Measurements from ENCODE around the gene FAM76B. TPM values are rescaled to one million over a fixed set of nuclear protein-coding genes. Genes with fewer than 3 reads are reported as not detected.
"Not testable (repeated sequence)": the region's sequence is repeated elsewhere in the genome, so short reads cannot be mapped to it uniquely, and the experiment has no call there.

FAM76B gene
- total RNA-seq, 5 donors from 2014 or later (not counting 1 experiment from before 2014, with no cell fraction given), result 41.5 to 81.0 (median 45.4) TPM

GRCh38 chr11:95806464-95806863, 16.9 kb upstream of the FAM76B start:
- ChIA-PET POLR2A (interaction anchor here in 1 of 2 donors (0.6 kb wide), 1 partner anchor 684 kb away, joined by 3 read pairs; no protein-coding TSS in a partner anchor), CTCF (interaction anchor here in 1 of 2 donors (0.5 kb wide), 1 partner anchor 619 kb away, joined by 3 read pairs; no protein-coding TSS in a partner anchor)
- H3K9me3 ChIP-seq; H3K4me3 Mint-ChIP-seq; ATAC-seq (replicated peaks in 1 of 4); H3K27ac Mint-ChIP-seq; H3K4me3 ChIP-seq (ENCODE audit: control insufficient read depth in 1 of 2, extremely low read depth in 1 of 2, low read length in 1 of 2); H3K9me3 Mint-ChIP-seq; H3K27me3 Mint-ChIP-seq; H3K4me1 ChIP-seq (ENCODE audit: control insufficient read depth in 1 of 2, extremely low read depth in 1 of 2, insufficient read depth in 2 of 2, low read length in 2 of 2); H3K27ac ChIP-seq (ENCODE audit: low read length); H3K27me3 ChIP-seq (replicated peaks in 1 of 2; ENCODE audit: control insufficient read depth in 2 of 2, extremely low read depth in 1 of 2, insufficient read depth in 2 of 2, low read length in 1 of 2); DNase-seq: not testable (repeated sequence)
- H3K36me3 ChIP-seq (ENCODE audit: control insufficient read depth in 2 of 2, extremely low read depth in 1 of 2, insufficient read depth in 1 of 2, low read length in 1 of 2), result peaks cover 7 to 17% of the 10 kb centered on the region in 2 donors
- Mint-ChIP-seq H3K36me3 (peaks cover 39% of the 10 kb centered on the region), H3K4me1 (peaks cover 0 to 19% (median 2%) of the 10 kb centered on the region in 3 donors)
- WGBS (ENCODE audit: insufficient coverage), result 91% methylated on average over 6 of the region's 6 CpGs

GRCh38 chr11:95805869-95806268, 16.3 kb upstream of the FAM76B start:
- no peaks in the 10 kb centered on the region for H3K27me3 Mint-ChIP-seq
- H3K9me3 ChIP-seq, result no peaks in the 10 kb centered on the region
- ChIA-PET POLR2A (no interaction called here), CTCF (interaction anchor here in 1 of 2 donors (0.5 kb wide), 1 partner anchor 619 kb away, joined by 3 read pairs; no protein-coding TSS in a partner anchor)
- no peaks in the 10 kb centered on the region for H3K4me1 ChIP-seq (ENCODE audit: control insufficient read depth in 1 of 2, extremely low read depth in 1 of 2, insufficient read depth in 2 of 2, low read length in 2 of 2)
- H3K4me3 ChIP-seq (ENCODE audit: control insufficient read depth in 1 of 2, extremely low read depth in 1 of 2, low read length in 1 of 2), result no peak overlapping the region
- H3K27ac Mint-ChIP-seq, result peak overlapping the region in 1 of 2 donors; percentile 61
- no peak overlapping the region for H3K27ac ChIP-seq (ENCODE audit: low read length)
- peaks cover 7 to 17% of the 10 kb centered on the region in 2 donors for H3K36me3 ChIP-seq (ENCODE audit: control insufficient read depth in 2 of 2, extremely low read depth in 1 of 2, insufficient read depth in 1 of 2, low read length in 1 of 2)
- H3K27me3 ChIP-seq (replicated peaks in 1 of 2; ENCODE audit: control insufficient read depth in 2 of 2, extremely low read depth in 1 of 2, insufficient read depth in 2 of 2, low read length in 1 of 2), result no peaks in the 10 kb centered on the region
- 100% methylated on average over 1 of the region's 2 CpGs for WGBS (ENCODE audit: insufficient coverage)
- no peak overlapping the region for H3K4me3 Mint-ChIP-seq
- H3K9me3 Mint-ChIP-seq, result peaks cover 3 to 10% (median 9%) of the 10 kb centered on the region in 3 donors
- ATAC-seq (replicated peaks in 1 of 4) (no peak), DNase-seq (no peak)
- peaks cover 40% of the 10 kb centered on the region for H3K36me3 Mint-ChIP-seq
- H3K4me1 Mint-ChIP-seq, result peaks cover 0 to 19% (median 2%) of the 10 kb centered on the region in 3 donors

GRCh38 chr11:95803973-95804372, 14.4 kb upstream of the FAM76B start:
- peaks cover 0 to 19% (median 2%) of the 10 kb centered on the region in 3 donors for H3K4me1 Mint-ChIP-seq
- Histone ChIP-seq H3K4me1 (ENCODE audit: control insufficient read depth in 1 of 2, extremely low read depth in 1 of 2, insufficient read depth in 2 of 2, low read length in 2 of 2) (no peaks in the 10 kb centered on the region), H3K27me3 (replicated peaks in 1 of 2; ENCODE audit: control insufficient read depth in 2 of 2, extremely low read depth in 1 of 2, insufficient read depth in 2 of 2, low read length in 1 of 2) (no peaks in the 10 kb centered on the region), H3K27ac (ENCODE audit: low read length) (no peak overlapping the region), H3K9me3 (no peaks in the 10 kb centered on the region), H3K36me3 (ENCODE audit: control insufficient read depth in 2 of 2, extremely low read depth in 1 of 2, insufficient read depth in 1 of 2, low read length in 1 of 2) (peaks cover 7 to 34% of the 10 kb centered on the region in 2 donors), H3K4me3 (ENCODE audit: control insufficient read depth in 1 of 2, extremely low read depth in 1 of 2, low read length in 1 of 2) (no peak overlapping the region)
- WGBS (ENCODE audit: insufficient coverage), result no CpG with 5 or more reads among the region's 2 CpGs
- ATAC-seq (replicated peaks in 1 of 4), result no peak
- no peak for DNase-seq
- ChIA-PET POLR2A (interaction anchor here (0.6 kb wide), 3 partner anchors 14 to 358 kb away, joined by 3 to 15 read pairs (median 4); partner anchors contain the start of gene FAM76B (in 1 of the 2)), CTCF (interaction anchor here in 1 of 2 donors (1.1 kb wide), 1 partner anchor 10 kb away, joined by 4 read pairs; no protein-coding TSS in a partner anchor)
- no peaks in the 10 kb centered on the region for H3K27me3 Mint-ChIP-seq
- no peak overlapping the region for H3K4me3 Mint-ChIP-seq
- peaks cover 0 to 4% (median 0%) of the 10 kb centered on the region in 3 donors for H3K9me3 Mint-ChIP-seq
- peaks cover 47% of the 10 kb centered on the region for H3K36me3 Mint-ChIP-seq
- no peak overlapping the region for H3K27ac Mint-ChIP-seq

GRCh38 chr11:95802806-95803205, 13.2 kb upstream of the FAM76B start:
- H3K4me3 ChIP-seq (ENCODE audit: control insufficient read depth in 1 of 2, extremely low read depth in 1 of 2, low read length in 1 of 2), result no peak overlapping the region
- Mint-ChIP-seq H3K9me3 (peaks cover 0 to 4% (median 0%) of the 10 kb centered on the region in 3 donors), H3K36me3 (peaks cover 47% of the 10 kb centered on the region), H3K4me3 (no peak overlapping the region), H3K4me1 (peaks cover 0 to 21% (median 2%) of the 10 kb centered on the region in 3 donors), H3K27me3 (no peaks in the 10 kb centered on the region), H3K27ac (no peak overlapping the region)
- ATAC-seq (replicated peaks in 1 of 4) (no peak), DNase-seq (no peak)
- no peaks in the 10 kb centered on the region for H3K27me3 ChIP-seq (replicated peaks in 1 of 2; ENCODE audit: control insufficient read depth in 2 of 2, extremely low read depth in 1 of 2, insufficient read depth in 2 of 2, low read length in 1 of 2)
- 88% methylated on average over 1 of the region's 1 CpG for WGBS (ENCODE audit: insufficient coverage)
- peaks cover 7 to 34% of the 10 kb centered on the region in 2 donors for H3K36me3 ChIP-seq (ENCODE audit: control insufficient read depth in 2 of 2, extremely low read depth in 1 of 2, insufficient read depth in 1 of 2, low read length in 1 of 2)
- ChIA-PET POLR2A (no interaction called here), CTCF (no interaction called here)
- H3K9me3 ChIP-seq, result no peaks in the 10 kb centered on the region
- H3K27ac ChIP-seq (ENCODE audit: low read length), result no peak overlapping the region
- H3K4me1 ChIP-seq (ENCODE audit: control insufficient read depth in 1 of 2, extremely low read depth in 1 of 2, insufficient read depth in 2 of 2, low read length in 2 of 2), result no peaks in the 10 kb centered on the region

- no peak for ATAC-seq (replicated peaks in 1 of 4)
Observed at GRCh38 chr11:95800438-95800837, 10.9 kb upstream of the FAM76B start.

GRCh38 chr11:95799546-95799945, 10.0 kb upstream of the FAM76B start:
- 100% methylated on average over 1 of the region's 1 CpG for WGBS (ENCODE audit: insufficient coverage)
- POLR2A ChIA-PET, result interaction anchor here in 1 of 2 donors (0.6 kb wide), 1 partner anchor 637 kb away, joined by 3 read pairs; no protein-coding TSS in a partner anchor
- no peaks in the 10 kb centered on the region for H3K27me3 ChIP-seq (replicated peaks in 1 of 2; ENCODE audit: control insufficient read depth in 2 of 2, extremely low read depth in 1 of 2, insufficient read depth in 2 of 2, low read length in 1 of 2)
- Mint-ChIP-seq H3K36me3 (peaks cover 35% of the 10 kb centered on the region), H3K9me3 (no peaks in the 10 kb centered on the region), H3K4me3 (no peak overlapping the region), H3K27ac (no peak overlapping the region), H3K27me3 (no peaks in the 10 kb centered on the region), H3K4me1 (peaks cover 16 to 25% (median 17%) of the 10 kb centered on the region in 3 donors)
- no peaks in the 10 kb centered on the region for H3K9me3 ChIP-seq
- no peak for DNase-seq
- H3K4me1 ChIP-seq (ENCODE audit: control insufficient read depth in 1 of 2, extremely low read depth in 1 of 2, insufficient read depth in 2 of 2, low read length in 2 of 2), result no peaks in the 10 kb centered on the region
- ATAC-seq (replicated peaks in 1 of 4), result no peak
- no peak overlapping the region for H3K4me3 ChIP-seq (ENCODE audit: control insufficient read depth in 1 of 2, extremely low read depth in 1 of 2, low read length in 1 of 2)
- CTCF ChIA-PET, result interaction anchor here (1.0 to 1.2 kb wide), 2 partner anchors 21 to 36 kb away, joined by 3 read pairs; no protein-coding TSS in a partner anchor
- H3K27ac ChIP-seq (ENCODE audit: low read length), result no peak overlapping the region
- peaks cover 0 to 30% of the 10 kb centered on the region in 2 donors for H3K36me3 ChIP-seq (ENCODE audit: control insufficient read depth in 2 of 2, extremely low read depth in 1 of 2, insufficient read depth in 1 of 2, low read length in 1 of 2)

More at GRCh38 chr11:95800438-95800837, 10.9 kb upstream of the FAM76B start:
- peaks cover 0 to 30% of the 10 kb centered on the region in 2 donors for H3K36me3 ChIP-seq (ENCODE audit: control insufficient read depth in 2 of 2, extremely low read depth in 1 of 2, insufficient read depth in 1 of 2, low read length in 1 of 2)
- H3K27me3 ChIP-seq (replicated peaks in 1 of 2; ENCODE audit: control insufficient read depth in 2 of 2, extremely low read depth in 1 of 2, insufficient read depth in 2 of 2, low read length in 1 of 2), result no peaks in the 10 kb centered on the region
- ChIA-PET POLR2A (no interaction called here), CTCF (interaction anchor here (0.6 to 1.2 kb wide), 3 partner anchors 21 to 531 kb away, joined by 3 read pairs; no protein-coding TSS in a partner anchor)
- no peaks in the 10 kb centered on the region for H3K9me3 Mint-ChIP-seq
- H3K27ac Mint-ChIP-seq, result no peak overlapping the region
- peaks cover 35% of the 10 kb centered on the region for H3K36me3 Mint-ChIP-seq
- no peaks in the 10 kb centered on the region for H3K27me3 Mint-ChIP-seq
- no peaks in the 10 kb centered on the region for H3K4me1 ChIP-seq (ENCODE audit: control insufficient read depth in 1 of 2, extremely low read depth in 1 of 2, insufficient read depth in 2 of 2, low read length in 2 of 2)
- H3K27ac ChIP-seq (ENCODE audit: low read length), result no peak overlapping the region
- H3K9me3 ChIP-seq, result no peaks in the 10 kb centered on the region
- no peak overlapping the region for H3K4me3 ChIP-seq (ENCODE audit: control insufficient read depth in 1 of 2, extremely low read depth in 1 of 2, low read length in 1 of 2)
- DNase-seq, result no peak
- no peak overlapping the region for H3K4me3 Mint-ChIP-seq
- H3K4me1 Mint-ChIP-seq, result peaks cover 7 to 20% (median 12%) of the 10 kb centered on the region in 3 donors
- 98% methylated on average over 7 of the region's 12 CpGs for WGBS (ENCODE audit: insufficient coverage)

All from T-cell (primary cell).